Skeletal muscle satellite cell (primary cell): ENCODE data around the gene MCTP2.
"Not testable (repeated sequence)": the region's sequence is repeated elsewhere in the genome, so short reads cannot be mapped to it uniquely, and the experiment has no call there.

Experiments
- H3K27me3 ChIP-seq: 2 replicates; pipeline ENCODE4 v1.7.0; 2013; ENCODE audit warnings: low read length; ENCODE audit not compliant: control insufficient read depth, insufficient read depth
- H3K36me3 ChIP-seq: 2 replicates; pipeline ENCODE4 v1.7.0; 2013; ENCODE audit warnings: mild to moderate bottlenecking, control low read depth, low read length; ENCODE audit not compliant: insufficient read depth
- H3K4me1 ChIP-seq: 2 replicates; pipeline ENCODE4 v1.7.0; 2013; ENCODE audit warnings: low read length; ENCODE audit not compliant: control insufficient read depth, insufficient read depth
- H3K4me2 ChIP-seq: 2 replicates; pipeline ENCODE4 v1.7.0; 2013; ENCODE audit warnings: mild to moderate bottlenecking, low read length
- H3K4me3 ChIP-seq: 2 replicates; pipeline ENCODE4 v1.7.0; 2013; ENCODE audit warnings: low read length
- H3K9ac ChIP-seq: 2 replicates; pipeline ENCODE4 v1.7.0; 2013; ENCODE audit warnings: mild to moderate bottlenecking, low read depth, low read length, moderate library complexity
- H3K9me3 ChIP-seq: replicated peaks from 2 replicates; pipeline ENCODE4 v1.7.0; 2013; ENCODE audit warnings: mild to moderate bottlenecking, control low read depth, low read length

MCTP2 gene

GRCh38 chr15:94252906-94253491, 21.6 kb downstream of the MCTP2 start:
- no peaks in the 10 kb centered on the region for H3K36me3 ChIP-seq
- no peak overlapping the region for H3K4me2 ChIP-seq
- no peaks in the 10 kb centered on the region for H3K27me3 ChIP-seq
- H3K9me3 ChIP-seq, result no peaks in the 10 kb centered on the region
- H3K9ac ChIP-seq, result no peak overlapping the region
- H3K4me3 ChIP-seq, result no peak overlapping the region
- no peaks in the 10 kb centered on the region for H3K4me1 ChIP-seq

GRCh38 chr15:94253742-94254141, 22.4 kb downstream of the MCTP2 start:
- no peak overlapping the region for H3K4me3 ChIP-seq
- H3K4me2 ChIP-seq, result no peak overlapping the region
- no peaks in the 10 kb centered on the region for H3K36me3 ChIP-seq
- no peak overlapping the region for H3K9ac ChIP-seq
- H3K27me3 ChIP-seq, result no peaks in the 10 kb centered on the region
- H3K4me1 ChIP-seq, result no peaks in the 10 kb centered on the region
- H3K9me3 ChIP-seq, result no peaks in the 10 kb centered on the region

DNA sequence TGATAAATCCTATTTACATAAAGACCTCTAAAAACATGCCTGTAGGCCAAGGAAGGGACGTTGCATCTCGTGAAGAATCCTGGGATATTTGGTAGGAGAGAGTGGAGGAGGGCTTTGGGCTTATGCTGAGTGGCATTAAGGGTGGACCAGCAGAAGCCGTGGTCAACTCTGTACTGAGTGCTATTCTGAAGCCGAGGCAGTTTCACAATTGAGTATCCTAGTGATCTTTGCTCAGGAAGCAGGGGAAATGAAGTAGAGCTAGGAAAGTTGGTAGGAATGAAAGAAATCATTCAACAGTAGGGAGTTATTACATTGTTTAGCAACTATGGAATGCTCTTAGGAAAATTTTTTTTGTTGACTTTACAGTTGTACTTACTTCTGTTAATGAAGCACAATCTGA, 24.2 kb downstream of the MCTP2 start:
- no peaks in the 10 kb centered on the region for H3K36me3 ChIP-seq
- no peaks in the 10 kb centered on the region for H3K4me1 ChIP-seq
- H3K4me2 ChIP-seq, result no peak overlapping the region
- H3K9ac ChIP-seq, result no peak overlapping the region
- H3K9me3 ChIP-seq, result no peaks in the 10 kb centered on the region
- H3K27me3 ChIP-seq, result no peaks in the 10 kb centered on the region
- H3K4me3 ChIP-seq, result no peak overlapping the region

DNA sequence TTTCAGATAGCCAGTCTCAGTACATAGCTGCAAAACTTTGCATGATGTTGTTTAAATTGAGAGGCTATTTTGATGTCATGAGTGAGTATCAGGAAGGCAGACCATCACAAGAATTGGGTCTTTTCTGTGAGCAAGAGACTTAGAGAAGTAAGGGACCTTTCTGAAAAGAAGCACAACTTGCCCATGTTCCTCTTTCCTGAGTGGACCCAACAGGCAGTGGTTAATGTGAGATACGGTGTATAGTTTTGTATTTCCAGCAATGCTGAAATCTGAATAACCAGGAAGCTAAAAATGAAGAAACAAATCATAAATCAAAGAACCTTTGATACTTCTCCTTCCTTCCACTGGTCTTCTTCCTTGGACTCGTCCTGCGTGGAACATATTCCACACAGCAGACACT, 25.1 kb downstream of the MCTP2 start:
- Histone ChIP-seq H3K36me3 (no peaks in the 10 kb centered on the region), H3K9ac (no peak overlapping the region), H3K9me3 (no peaks in the 10 kb centered on the region), H3K4me2 (no peak overlapping the region), H3K27me3 (no peaks in the 10 kb centered on the region), H3K4me3 (no peak overlapping the region), H3K4me1 (no peaks in the 10 kb centered on the region)

GRCh38 chr15:94257776-94258175, 26.4 kb downstream of the MCTP2 start:
- H3K9me3 ChIP-seq, H3K4me1 ChIP-seq, H3K9ac ChIP-seq, H3K36me3 ChIP-seq, H3K27me3 ChIP-seq, H3K4me2 ChIP-seq, H3K4me3 ChIP-seq: not testable (repeated sequence)

DNA sequence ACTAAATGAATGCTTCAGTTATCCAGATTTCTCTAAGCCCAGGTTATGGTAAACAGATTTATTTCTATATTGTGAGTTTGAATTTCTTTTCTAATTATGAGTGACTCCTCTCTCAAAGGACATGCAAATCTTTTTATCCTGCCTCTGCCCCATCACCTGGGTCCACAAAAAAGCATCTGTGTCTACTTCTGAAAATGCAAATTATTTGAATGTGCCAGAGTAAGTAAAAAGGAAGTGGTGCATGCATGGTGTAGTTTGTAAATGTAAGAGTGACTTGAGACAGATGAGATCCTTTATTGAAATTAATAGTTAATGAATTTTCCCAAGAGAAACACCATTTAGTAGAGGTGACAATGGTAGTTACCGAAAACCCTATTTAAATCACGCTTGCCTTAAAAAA, 26.9 kb downstream of the MCTP2 start:
- no peaks in the 10 kb centered on the region for H3K36me3 ChIP-seq
- H3K4me3 ChIP-seq, result no peak overlapping the region
- no peak overlapping the region for H3K4me2 ChIP-seq
- H3K9ac ChIP-seq, result no peak overlapping the region
- no peaks in the 10 kb centered on the region for H3K9me3 ChIP-seq
- H3K27me3 ChIP-seq, result no peaks in the 10 kb centered on the region
- no peaks in the 10 kb centered on the region for H3K4me1 ChIP-seq

DNA sequence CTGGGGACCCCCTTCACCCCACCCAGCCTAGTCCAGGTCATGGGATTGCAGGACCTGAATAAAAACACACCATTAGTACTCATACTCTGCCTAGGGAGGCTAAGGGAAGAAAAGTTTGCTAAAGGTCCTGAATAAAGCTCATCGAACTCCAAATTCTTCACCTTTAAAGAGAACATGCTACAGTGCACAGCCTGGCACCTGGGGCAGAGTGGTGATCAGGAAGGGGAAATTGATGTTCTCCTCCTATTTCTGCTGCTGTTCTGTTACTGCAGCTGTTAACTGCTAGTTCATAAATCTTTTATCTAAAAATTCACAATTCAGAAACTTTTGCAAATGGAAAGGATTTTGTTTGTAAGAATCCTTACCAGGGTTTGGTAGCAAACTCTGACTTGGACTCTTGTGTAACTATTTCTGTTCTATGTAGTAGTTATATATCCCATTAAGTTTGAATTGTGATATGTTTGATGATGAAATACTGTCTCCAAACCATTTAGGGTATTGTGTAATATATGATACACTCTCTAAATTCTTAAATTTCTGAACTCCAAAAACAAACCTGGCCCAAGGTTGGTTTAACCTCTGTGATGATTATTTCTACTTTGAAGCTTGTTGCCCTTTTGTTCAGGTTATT, 27.9 kb downstream of the MCTP2 start:
- no peak overlapping the region for H3K4me2 ChIP-seq
- no peaks in the 10 kb centered on the region for H3K36me3 ChIP-seq
- H3K4me3 ChIP-seq, result no peak overlapping the region
- no peaks in the 10 kb centered on the region for H3K9me3 ChIP-seq
- H3K9ac ChIP-seq, result no peak overlapping the region
- no peaks in the 10 kb centered on the region for H3K4me1 ChIP-seq
- no peaks in the 10 kb centered on the region for H3K27me3 ChIP-seq

- no peaks in the 10 kb centered on the region for H3K36me3 ChIP-seq
- no peaks in the 10 kb centered on the region for H3K4me1 ChIP-seq
- H3K9me3 ChIP-seq, result no peaks in the 10 kb centered on the region
- no peaks in the 10 kb centered on the region for H3K27me3 ChIP-seq
- no peak overlapping the region for H3K9ac ChIP-seq
- H3K4me3 ChIP-seq, result no peak overlapping the region
- no peak overlapping the region for H3K4me2 ChIP-seq
These were observed 28.5 kb downstream of the MCTP2 start for GRCh38 chr15:94259863-94260262.

DNA sequence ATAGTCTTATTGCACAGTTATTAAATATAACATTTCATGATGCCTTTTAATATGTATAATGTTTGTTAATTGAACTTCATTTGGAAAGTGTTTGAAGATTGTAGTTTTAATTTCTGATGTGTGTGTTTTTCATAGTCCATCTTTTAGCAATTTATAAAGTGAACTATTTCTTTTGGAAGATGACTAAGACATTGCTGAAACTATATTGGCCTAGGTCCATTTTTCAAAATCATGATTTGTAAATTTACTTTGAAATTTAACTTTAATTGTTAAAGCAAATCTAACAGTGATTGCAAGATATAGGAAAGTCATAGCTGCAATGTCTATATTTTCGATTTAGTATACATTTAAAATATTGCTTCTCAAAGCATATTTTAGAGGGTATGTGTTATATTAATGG, 30.8 kb downstream of the MCTP2 start:
- no peaks in the 10 kb centered on the region for H3K4me1 ChIP-seq
- H3K9me3 ChIP-seq, result no peaks in the 10 kb centered on the region
- no peaks in the 10 kb centered on the region for H3K36me3 ChIP-seq

GRCh38 chr15:94263341-94264273, 32.2 kb downstream of the MCTP2 start:
- no peak overlapping the region for H3K9ac ChIP-seq
- no peak overlapping the region for H3K4me3 ChIP-seq
- no peaks in the 10 kb centered on the region for H3K27me3 ChIP-seq
- H3K4me2 ChIP-seq, result no peak overlapping the region
- no peaks in the 10 kb centered on the region for H3K4me1 ChIP-seq
- H3K9me3 ChIP-seq, result no peaks in the 10 kb centered on the region
- no peaks in the 10 kb centered on the region for H3K36me3 ChIP-seq

More for the DNA sequence above, 30.8 kb downstream of the MCTP2 start:
- H3K9ac ChIP-seq, result no peak overlapping the region
- no peak overlapping the region for H3K4me2 ChIP-seq
- no peaks in the 10 kb centered on the region for H3K27me3 ChIP-seq
- H3K4me3 ChIP-seq, result no peak overlapping the region

DNA sequence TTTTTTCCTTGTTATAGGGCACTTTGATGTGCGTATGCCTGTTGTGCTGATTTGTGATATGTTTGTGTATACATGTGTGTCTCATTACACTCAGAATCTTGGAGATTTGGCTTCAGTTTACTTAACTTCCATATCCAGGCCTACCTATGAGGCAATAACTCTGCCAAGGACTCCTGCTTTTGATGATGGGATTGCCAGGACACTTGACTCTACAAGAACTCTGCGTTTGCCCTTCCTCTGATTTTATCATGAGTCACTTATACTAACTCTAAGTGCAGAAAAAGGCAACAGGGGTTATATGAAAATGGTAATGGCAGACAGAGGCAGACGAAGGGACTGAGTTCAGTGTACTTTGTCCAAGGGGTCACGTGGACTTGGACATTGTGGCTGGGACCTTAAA, 33.6 kb downstream of the MCTP2 start:
- Histone ChIP-seq H3K4me3 (no peak overlapping the region), H3K4me1 (no peaks in the 10 kb centered on the region), H3K4me2 (no peak overlapping the region), H3K27me3 (no peaks in the 10 kb centered on the region), H3K36me3 (no peaks in the 10 kb centered on the region), H3K9me3 (no peaks in the 10 kb centered on the region), H3K9ac (no peak overlapping the region)
